GM19328 (cell line): ENCODE measurements around the gene IGF1.
"Not testable (repeated sequence)": the region's sequence is repeated elsewhere in the genome, so short reads cannot be mapped to it uniquely, and the experiment has no call there.

Experiments used
- ATAC-seq: cut with Tn5 transposase; IDR thresholded peaks from one replicate; pipeline ENCODE4 v1.9.1; 2021; ENCODE audit warnings: mild to moderate bottlenecking, moderate library complexity; ENCODE audit not compliant: unreplicated experiment

IGF1 gene

DNA sequence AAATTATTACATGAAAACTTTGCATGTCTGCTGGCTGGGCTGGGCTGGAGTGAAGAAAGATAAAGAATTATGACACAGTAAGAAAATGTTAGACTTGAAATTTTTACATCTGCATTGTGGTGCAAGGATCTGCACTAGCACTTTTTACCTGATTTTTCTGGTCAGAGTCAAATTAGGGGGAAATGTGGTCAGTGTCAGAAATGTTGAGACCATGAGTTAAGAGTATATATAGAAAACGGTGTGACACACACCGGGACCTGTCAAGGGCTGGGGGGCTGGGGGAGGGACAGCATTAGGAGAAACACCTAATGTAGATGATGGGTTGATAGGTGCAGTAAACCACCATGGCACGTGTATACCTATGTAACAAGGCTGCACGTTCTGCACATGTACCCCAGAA lies 90.3 kb downstream of the IGF1 start:
- ATAC-seq = no peak

DNA sequence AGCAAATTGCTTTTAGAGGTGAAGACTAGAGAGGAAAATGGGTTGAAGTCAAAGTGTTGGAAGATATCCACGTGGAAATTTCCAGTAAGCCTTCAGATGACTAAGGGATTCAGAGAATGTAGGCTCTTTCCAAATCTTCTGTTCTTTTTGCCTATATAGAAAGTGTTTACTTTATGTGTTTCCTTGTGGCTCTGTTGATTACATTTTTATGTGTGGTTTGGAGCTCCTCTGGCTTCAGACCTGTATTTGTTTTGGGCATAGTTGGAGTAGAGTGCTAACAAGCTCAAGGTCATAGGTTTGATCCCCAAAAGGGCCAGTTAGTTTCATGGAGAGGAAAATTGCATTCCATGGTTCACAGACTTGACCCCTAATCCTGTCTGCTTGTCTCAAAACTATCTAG lies 91.9 kb downstream of the IGF1 start:
- ATAC-seq = no peak

DNA sequence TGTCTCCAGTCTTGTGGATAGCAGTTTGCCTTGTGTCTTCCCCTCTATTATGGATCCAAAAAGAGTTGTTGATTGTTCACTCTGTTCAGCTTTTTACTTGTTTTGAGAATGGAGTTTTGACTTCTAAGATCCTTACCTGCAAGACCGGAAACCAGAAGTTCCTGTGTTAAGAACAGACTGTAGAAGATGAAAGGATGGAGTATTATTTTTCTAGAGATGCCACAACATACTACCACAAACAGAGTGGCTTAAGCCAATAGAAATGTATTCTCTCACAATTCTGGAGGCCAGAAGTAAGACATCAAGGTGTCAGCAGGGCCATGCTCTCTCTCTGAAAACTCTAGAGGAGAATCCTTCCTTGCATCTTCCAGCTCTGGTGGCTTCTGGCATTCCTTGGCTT lies 95.0 kb downstream of the IGF1 start:
- no peak for ATAC-seq

DNA sequence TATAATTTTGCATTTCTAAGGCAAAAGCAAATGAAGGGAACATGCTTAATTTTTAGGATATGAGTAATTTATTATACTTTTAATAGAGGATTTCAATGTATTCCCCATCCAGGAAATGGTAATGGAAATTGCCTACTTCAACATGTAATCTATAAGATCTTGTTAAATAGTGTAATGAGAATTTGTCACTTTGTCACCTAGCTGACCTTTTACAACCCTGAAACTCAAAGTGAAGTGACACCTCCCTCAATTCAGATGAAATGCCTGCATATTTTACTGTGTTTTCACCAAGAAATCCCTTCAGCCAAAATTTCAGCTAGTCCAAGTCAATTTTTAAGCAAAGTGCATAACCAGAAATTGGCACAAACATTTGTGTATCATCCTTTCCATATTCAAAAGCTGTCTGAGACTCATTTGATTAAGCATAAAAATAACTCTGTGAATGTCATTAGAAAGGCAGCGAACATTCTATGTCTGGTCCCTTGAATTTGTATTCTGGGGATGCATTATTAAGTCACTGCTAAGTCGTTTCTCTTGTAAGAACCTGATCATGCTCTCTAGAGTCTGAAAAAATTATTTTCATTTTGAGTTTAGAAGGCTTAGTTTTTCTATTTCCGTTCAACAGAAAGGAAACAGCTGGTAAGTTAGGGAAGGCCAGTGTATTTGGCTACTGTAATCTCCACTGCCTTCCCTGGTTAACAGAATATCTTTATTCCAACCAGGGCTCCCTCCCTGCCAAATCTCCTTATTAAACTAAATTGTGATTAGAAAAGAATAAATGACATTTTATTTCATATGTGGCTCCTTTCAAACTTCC lies 100.8 kb downstream of the IGF1 start:
- ATAC-seq = no peak

DNA sequence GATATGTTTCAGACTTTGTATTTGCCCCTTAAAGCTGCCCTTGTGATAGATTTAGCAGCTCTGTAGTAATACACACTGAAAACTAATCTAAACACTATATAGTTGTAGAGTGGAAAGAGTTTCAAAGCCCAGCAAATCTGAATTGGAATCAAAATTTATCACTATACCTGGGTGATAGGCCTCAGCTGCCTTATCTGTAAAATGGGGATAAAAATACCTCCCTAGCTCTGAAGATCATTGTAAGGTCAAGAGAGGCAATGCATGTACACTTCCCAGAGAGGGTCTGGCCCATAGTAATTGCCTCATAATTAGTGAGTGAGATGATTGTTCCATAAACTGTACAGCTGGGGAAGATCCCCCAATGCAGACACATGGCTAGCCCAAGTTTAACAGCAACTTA lies 103.6 kb downstream of the IGF1 start:
- ATAC-seq = no peak

DNA sequence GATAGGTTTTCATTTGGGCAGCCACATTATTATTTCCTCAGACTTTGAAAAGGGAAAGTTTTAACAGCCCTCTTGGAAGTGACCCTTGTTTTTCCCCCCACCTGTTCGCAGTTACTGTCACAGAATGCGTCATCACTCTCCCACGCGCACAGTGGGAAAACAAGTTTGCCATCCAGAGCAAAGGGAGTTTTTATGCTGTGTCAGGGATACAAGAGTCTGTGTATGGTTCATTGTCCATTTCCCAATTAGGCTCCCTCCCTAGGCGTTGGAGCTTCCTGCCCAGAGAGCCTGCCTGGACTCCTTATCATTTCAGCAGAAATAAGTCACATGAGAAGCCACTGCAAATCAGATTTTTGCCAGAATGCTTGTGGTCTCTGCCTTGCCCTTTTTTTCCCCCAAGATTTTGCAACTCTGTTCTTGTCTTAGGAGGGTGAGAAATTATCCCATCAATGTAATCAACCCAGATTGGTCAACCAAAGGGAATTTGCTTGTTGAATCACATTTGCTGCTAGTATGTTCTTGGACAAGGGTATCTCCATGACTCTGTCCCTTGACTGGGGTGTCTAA lies 104.1 kb downstream of the IGF1 start:
- no peak for ATAC-seq

DNA sequence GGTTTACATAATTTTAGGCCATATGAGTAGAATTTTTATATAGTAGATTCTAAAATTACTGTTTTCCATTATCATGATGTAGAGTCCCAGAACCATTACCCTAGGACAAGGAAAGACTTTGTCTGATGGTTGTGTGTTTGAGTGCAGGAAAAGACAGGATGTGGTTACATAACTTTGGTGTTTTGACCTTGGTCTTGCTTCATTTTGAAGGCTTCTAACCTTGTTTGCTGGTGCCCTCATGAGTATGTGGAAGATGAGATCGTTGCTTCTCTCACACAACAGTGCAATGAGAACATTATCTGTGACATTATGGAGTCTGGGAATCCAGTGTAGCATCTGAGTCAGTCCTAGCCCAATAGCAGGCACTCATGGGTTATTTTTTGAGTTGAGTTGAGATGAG lies 106.2 kb downstream of the IGF1 start:
- no peak for ATAC-seq

DNA sequence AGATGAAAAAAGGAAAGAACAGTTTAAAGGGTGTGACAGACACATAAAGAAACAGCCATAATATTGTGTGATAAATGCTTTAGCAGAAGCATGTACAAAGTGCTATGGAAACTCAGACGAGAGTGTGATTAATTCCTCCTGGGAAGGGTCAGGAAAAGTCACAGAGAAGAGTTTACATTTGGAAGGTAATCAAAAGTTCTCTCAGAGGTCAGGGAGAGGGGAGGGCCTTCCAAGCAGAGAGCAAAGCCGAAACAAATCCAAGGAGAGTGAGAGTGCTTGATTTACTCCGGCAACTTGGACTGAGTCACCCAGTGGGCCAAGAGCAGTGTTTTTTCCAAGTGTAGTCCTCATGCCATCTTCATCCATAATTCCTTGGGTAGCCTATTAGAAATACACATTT lies 108.3 kb downstream of the IGF1 start:
- no peak for ATAC-seq

DNA sequence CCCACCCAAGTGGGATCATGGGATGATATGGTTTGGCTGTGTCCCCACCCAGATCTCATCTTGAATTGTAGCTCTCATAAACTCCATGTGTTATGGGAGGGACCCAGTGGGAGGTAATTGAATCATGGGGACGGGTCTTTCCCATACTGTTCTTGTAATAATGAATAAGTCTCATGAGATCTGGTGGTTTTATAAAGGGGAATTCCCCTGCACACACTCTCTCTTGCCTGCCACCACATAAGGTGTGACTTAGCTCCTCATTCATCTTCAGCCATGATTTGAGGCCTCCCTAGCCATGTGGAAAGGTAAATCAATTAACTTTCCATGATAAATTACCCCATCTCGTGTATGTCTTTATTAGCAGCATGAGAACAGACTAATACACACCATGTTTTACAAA lies 109.2 kb downstream of the IGF1 start:
- ATAC-seq = no peak

DNA sequence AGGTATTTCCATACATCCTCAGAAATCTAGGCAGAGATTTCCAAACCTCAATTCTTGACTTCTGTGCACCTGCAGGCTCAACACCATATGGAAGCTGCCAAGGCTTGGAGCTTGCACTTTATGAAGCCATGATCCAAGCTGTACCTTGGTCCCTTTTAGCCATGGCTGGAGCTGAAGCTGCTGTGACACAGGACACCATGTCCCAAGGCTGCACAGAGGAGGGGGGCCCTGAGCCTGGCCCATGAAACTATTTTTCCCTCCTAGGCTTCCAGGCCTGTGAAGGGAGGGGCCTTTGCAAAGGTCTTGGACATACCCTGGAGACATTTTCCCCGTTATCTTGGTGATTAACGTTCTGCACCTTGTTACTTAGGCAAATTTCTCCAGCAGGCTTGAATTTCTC lies 110.5 kb downstream of the IGF1 start:
- ATAC-seq = no peak

DNA sequence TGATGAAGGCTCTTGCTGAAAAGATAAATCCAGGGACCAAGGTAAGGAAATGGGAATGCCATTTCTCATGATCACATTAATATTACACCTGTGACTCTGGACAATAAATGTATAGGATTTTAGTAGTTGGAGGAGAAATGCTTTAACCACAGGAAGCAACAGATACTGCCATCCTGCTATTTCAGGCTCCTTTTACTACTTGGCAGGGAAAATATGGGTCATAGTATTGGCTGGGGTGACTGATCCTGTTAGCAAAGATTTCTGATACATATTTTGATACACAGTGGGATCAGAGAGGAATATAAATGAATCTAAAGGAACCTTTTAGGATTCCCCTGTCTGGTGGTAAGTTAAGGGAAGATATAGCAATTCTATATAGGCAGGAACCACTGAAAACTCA lies 115.0 kb downstream of the IGF1 start:
- ATAC-seq = no peak

DNA sequence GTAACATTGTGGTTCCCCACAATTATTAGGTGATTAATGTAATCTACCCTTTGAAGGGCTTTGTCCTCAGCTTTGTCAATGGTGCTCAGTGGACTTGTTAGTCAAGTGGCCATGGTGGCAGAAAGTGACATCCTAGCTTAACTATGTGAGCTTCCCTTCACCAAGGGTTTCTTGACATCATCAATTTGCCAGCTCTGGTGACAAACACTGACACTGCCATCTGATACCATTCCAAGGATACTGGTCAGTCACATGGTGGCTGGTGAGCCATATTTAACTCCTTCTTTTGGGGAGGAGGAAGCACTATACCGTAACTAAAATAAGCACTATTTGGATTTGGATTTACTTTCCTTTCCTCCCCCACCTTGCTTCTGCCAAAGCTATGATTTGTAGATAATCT lies 115.7 kb downstream of the IGF1 start:
- ATAC-seq = no peak

DNA sequence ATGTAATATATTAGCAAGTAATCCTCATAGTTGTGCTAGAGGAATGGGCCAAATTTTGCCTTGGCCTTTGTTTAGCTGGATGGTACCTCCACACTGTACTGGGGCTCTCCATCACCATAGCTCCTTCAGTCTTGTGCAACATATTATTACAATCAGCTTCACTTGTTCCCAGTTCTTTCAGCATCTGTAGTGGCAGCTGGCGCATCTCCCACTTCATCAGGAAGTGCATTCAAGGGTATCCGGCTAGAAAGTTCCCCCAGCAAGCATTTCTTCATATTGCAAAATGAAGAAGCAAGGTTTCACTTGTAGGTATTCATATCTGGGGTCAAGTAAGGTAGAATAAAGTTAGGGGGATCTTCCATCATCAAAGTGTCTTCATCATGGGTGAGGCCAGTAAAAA lies 123.7 kb downstream of the IGF1 start:
- no peak for ATAC-seq

DNA sequence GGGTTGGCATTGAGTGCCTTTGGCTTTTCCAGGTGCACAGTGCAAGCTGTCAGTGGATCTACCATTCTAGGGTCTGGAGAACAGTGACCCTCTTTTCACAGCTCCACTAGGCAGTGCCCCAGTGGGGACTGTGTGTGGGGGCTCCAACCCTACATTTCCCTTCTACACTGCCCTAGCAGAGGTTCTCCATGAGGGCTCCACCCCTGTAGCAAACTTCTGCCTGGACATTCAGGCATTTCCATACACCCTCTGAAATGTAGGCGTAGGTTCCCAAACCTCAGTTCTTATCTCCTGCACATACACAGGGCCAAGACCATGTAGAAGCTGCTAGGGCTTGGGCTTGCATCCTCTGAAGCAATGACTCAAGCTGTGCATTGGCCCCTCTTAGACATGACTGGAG lies 126.1 kb downstream of the IGF1 start:
- not testable (repeated sequence) for ATAC-seq

DNA sequence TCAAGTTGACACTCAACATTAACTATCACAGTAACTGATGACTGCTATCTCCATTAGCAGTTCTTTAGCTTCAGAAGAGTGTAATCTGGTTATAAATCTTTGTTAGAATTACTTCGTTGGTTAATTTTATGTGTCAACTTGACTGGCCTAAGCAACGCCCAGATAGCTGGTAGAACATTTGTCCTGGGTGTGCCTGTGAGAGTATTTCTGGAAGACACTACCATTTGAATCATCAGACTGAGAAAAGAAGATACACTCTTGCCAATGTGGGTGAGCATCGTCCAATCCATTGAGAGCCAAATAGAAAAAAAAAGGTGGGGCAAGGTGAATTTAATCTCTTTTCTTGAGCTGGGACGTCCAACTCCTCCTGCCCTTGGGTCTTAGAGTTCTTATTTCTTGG lies 129.0 kb downstream of the IGF1 start:
- ATAC-seq = no peak

DNA sequence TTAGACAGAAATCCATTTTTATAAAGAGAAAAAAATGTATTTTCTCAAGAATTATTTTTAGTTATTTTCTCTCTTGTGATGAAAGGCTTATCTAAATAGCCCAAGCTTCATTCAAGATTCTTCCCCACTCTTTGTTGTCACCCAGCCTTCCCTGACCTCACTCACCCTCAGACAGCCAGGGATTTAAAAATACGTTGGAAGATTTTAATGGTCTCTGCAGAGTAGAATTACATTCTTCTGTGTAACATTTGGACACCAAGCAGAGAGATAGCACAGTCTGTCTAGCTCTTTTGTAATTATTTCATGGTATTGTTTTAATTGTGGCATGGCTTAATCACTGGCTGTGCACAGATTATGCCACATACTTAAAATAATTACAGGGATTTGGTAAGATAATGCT lies 130.3 kb downstream of the IGF1 start:
- no peak for ATAC-seq

DNA sequence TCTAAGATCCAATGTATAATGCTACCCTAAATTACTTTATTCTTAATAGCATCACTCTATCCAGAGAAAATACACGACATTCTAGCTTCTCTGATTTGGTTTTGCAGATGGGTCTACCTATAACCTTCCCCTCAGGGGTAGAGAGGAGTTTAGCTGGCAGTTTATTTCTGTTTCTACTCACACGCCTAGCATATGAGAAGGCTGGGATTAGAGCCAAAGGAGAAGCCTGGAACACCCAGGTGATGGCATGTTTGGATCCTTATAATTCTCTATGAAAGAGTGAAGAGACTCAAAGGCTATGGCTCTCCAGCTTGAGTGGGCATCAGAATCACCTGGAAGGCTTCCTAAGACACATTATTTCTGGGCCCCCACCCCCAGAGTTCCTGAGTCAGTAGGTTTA lies 131.3 kb downstream of the IGF1 start:
- no peak for ATAC-seq

DNA sequence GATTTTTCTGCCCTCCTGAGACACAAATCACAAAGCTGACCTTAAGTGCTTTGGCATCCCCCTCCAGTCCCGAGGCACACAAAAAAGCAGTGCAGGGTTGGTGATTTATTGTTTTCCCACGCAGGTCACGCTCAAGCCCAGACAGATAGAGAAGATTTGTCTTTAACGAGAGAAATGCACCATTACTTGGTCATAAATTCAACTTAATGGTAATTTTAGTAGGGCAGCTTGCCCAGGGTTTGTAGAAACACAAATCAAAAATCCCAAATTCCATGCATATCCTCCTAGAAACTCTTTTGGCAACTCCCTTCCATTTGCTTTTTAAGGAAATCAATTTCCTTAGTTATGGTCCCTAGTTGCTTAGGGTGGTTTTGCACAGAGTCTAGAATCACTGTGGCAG lies 132.6 kb downstream of the IGF1 start:
- no peak for ATAC-seq
